Endothelial cell of umbilical vein (primary cell): ENCODE data around the gene GALNT10. TPM values are rescaled to one million over a fixed set of nuclear protein-coding genes. Genes with fewer than 3 reads are reported as not detected.

Experiments used
- BruUV-seq: library from RNA; stranded (reverse); fragments of 400-500 nt; replicated peaks from 2 replicates; lab custom pipeline; 2021; lab: Mats Ljungman, UMichigan
- CTCF ChIA-PET: fragments of 300-600, 350-600 bp; sonication (Branson Sonifier 250); formaldehyde crosslinking; loops from one replicate; lab custom pipeline; 2021; ENCODE audit warnings: antibody characterized with exemption, inconsistent platforms; lab: Charles Lee
- POLR2A ChIA-PET: fragments of 300-600, 350-600 bp; sonication (Branson Sonifier 250); formaldehyde crosslinking; loops from one replicate; lab custom pipeline; 2021; ENCODE audit warnings: antibody characterized with exemption, inconsistent platforms; lab: Charles Lee
- DNase-seq: peaks from one replicate; pipeline ENCODE4 v3.0.0-alpha.2; 2011; ENCODE audit warnings: low read depth, low spot score
- FAIRE-seq: peaks from 2 replicates; lab custom pipeline; 2011; peaks lifted over from hg19 to GRCh38; lab: Jason Lieb, UNC
- H2AFZ ChIP-seq: 2 replicates; pipeline ENCODE4 v1.6.0; 2012; ENCODE audit warnings: low read depth, low read length, control low read depth, inconsistent platforms
- H3K27ac ChIP-seq: 2 replicates; pipeline ENCODE4 v1.5.1; 2011; ENCODE audit warnings: low read depth, mild to moderate bottlenecking, control low read depth, low read length, moderate library complexity; ENCODE audit not compliant: insufficient read depth
- H3K27me3 ChIP-seq, 2 experiments: 2 replicates each; pipeline versions ENCODE4 v1.6.0 to v1.6.1; 2011; ENCODE audit warnings: low read length in 2 of 2, mixed read lengths in 1 of 2; ENCODE audit not compliant: control insufficient read depth in 2 of 2, insufficient read depth in 2 of 2
- H3K36me3 ChIP-seq, 2 experiments: 2 replicates in 1 of 2; 3 replicates in 1 of 2; pipeline ENCODE4 v1.5.1; 2011; ENCODE audit warnings: low read length in 2 of 2, mild to moderate bottlenecking in 1 of 2, moderate library complexity in 1 of 2; ENCODE audit not compliant: control insufficient read depth in 2 of 2, insufficient read depth in 2 of 2; ENCODE audit errors: extremely low read depth in 1 of 2
- H3K4me1 ChIP-seq: 3 replicates; pipeline ENCODE4 v1.5.1; 2011; ENCODE audit warnings: mild to moderate bottlenecking, low read length; ENCODE audit not compliant: control insufficient read depth, insufficient read depth; ENCODE audit errors: extremely low read depth
- H3K4me2 ChIP-seq: 2 replicates; pipeline ENCODE4 v1.6.1; 2011; ENCODE audit warnings: low read length, control low read depth, mixed read lengths; ENCODE audit not compliant: insufficient read depth
- H3K4me3 ChIP-seq, 3 experiments: fragments of 200-600 bp in 1 of 3; sonication (generic), shearing (Covaris generic) in 1 of 3; replicated peaks in 1 of 3; 2 replicates each; pipeline ENCODE4 v1.5.1; 2011 to 2016; ENCODE audit warnings: control low read depth in 3 of 3, low read length in 3 of 3, mild to moderate bottlenecking in 2 of 3, inconsistent platforms in 1 of 3, low read depth in 1 of 3, moderate library complexity in 1 of 3; ENCODE audit not compliant: insufficient read depth in 1 of 3
- H3K79me2 ChIP-seq: 2 replicates; pipeline ENCODE4 v1.6.0; 2012; ENCODE audit warnings: low read length, inconsistent platforms; ENCODE audit not compliant: control insufficient read depth, insufficient read depth
- H3K9ac ChIP-seq: replicated peaks from 2 replicates; pipeline ENCODE3; 2011; ENCODE audit warnings: low read length, control low read depth; ENCODE audit not compliant: insufficient read depth; ENCODE audit errors: extremely low read depth
- H3K9me1 ChIP-seq: replicated peaks from 3 replicates; pipeline ENCODE4 v1.6.0; 2011; ENCODE audit warnings: mild to moderate bottlenecking, low read length; ENCODE audit not compliant: control insufficient read depth, insufficient read depth; ENCODE audit errors: extremely low read depth
- H3K9me3 ChIP-seq: replicated peaks from 2 replicates; pipeline ENCODE4 v1.5.1; 2012; ENCODE audit warnings: low read length, inconsistent platforms; ENCODE audit not compliant: control insufficient read depth, insufficient read depth
- H4K20me1 ChIP-seq: replicated peaks from 2 replicates; pipeline ENCODE3; 2011; ENCODE audit warnings: mild to moderate bottlenecking, low read length; ENCODE audit not compliant: control insufficient read depth, insufficient read depth; ENCODE audit errors: extremely low read depth
- EZH2 ChIP-seq: IDR thresholded peaks from 2 replicates; pipeline ENCODE4 v1.6.1; 2012; ENCODE audit warnings: borderline replicate concordance, low read depth, mild to moderate bottlenecking, moderate library complexity, low read length, inconsistent platforms; ENCODE audit not compliant: severe bottlenecking
- FOS ChIP-seq: IDR thresholded peaks from 2 replicates; pipeline ENCODE4 v1.6.1; 2011; ENCODE audit warnings: mild to moderate bottlenecking, low read length, moderate library complexity, borderline replicate concordance; ENCODE audit not compliant: insufficient read depth
- GATA2 ChIP-seq: IDR thresholded peaks from 2 replicates; pipeline ENCODE4 v1.7.0; 2011; ENCODE audit warnings: low read depth, mild to moderate bottlenecking, moderate library complexity, mixed read lengths, low read length; ENCODE audit not compliant: insufficient read length, insufficient read depth
- JUN ChIP-seq: IDR thresholded peaks from 2 replicates; pipeline ENCODE4 v1.6.1; 2011; ENCODE audit warnings: borderline replicate concordance, low read depth; ENCODE audit not compliant: insufficient read length, insufficient read depth
- MYC ChIP-seq: IDR thresholded peaks from one replicate; pipeline ENCODE4 v1.6.1; 2011; ENCODE audit warnings: mild to moderate bottlenecking, low read depth, low read length
- POLR2A ChIP-seq: IDR thresholded peaks from 2 replicates; pipeline ENCODE4 v1.6.1; 2012; ENCODE audit warnings: low read depth, mild to moderate bottlenecking, control low read depth, low read length
- POLR2AphosphoS5 ChIP-seq: IDR thresholded peaks from 2 replicates; pipeline ENCODE4 v1.6.1; 2012; ENCODE audit warnings: low read depth, mild to moderate bottlenecking, control low read depth, low read length, moderate library complexity; ENCODE audit not compliant: insufficient read depth
- dilution Hi-C: fragments of 300-500 bp; cut with MboI; formaldehyde crosslinking; loops from one replicate; pipeline ENCODE4 v1.15.0; 2019; ENCODE audit warnings: low sequenced_read_pairs; ENCODE audit not compliant: extremely low pct_ligation_motif_present
- intact Hi-C: fragments of 100-400 bp; cut with micrococcal nuclease; formaldehyde crosslinking; loops from one replicate; pipeline ENCODE4 v1.10.0; 2022
- polyA plus RNA-seq, 4 experiments: library from polyadenylated mRNA; depleted of rRNA in 3 of 4; stranded (reverse) in 3 of 4; unstranded in 1 of 4; fragments of >200 nt; gene quantifications; 2 replicates each; pipeline versions ENCODE4 v1.2.1 to v1.2.3, GENCODE V29; 2011 to 2012; ENCODE audit warnings: missing spikeins in 1 of 4
- total RNA-seq: library from RNA; stranded (reverse); gene quantifications from 2 replicates; pipeline ENCODE4 v1.2.3, GENCODE V29; 2021
- TF ChIP-seq, protein P1 (sequence below), 2 donors: IDR thresholded peaks; 1 replicate in 1 of 2; 2 replicates in 1 of 2; pipeline ENCODE4 v1.5.1; 2011; ENCODE audit warnings: low read length in 2 of 2, mild to moderate bottlenecking in 2 of 2, moderate library complexity in 2 of 2, control low read depth in 1 of 2, inconsistent platforms in 1 of 2, low read depth in 1 of 2; ENCODE audit not compliant: insufficient read depth in 1 of 2; ENCODE audit errors: extremely low read depth in 1 of 2
- TF ChIP-seq, protein P2 (sequence below): IDR thresholded peaks from 2 replicates; pipeline ENCODE4 v1.6.1; 2011; ENCODE audit not compliant: insufficient read depth, insufficient read length

GALNT10 gene
- total and polyA plus RNA-seq, 2 donors (not counting 3 experiments of a cell fraction or from before 2014, with no cell fraction given), result 70.2 to 77.6 TPM

DNA sequence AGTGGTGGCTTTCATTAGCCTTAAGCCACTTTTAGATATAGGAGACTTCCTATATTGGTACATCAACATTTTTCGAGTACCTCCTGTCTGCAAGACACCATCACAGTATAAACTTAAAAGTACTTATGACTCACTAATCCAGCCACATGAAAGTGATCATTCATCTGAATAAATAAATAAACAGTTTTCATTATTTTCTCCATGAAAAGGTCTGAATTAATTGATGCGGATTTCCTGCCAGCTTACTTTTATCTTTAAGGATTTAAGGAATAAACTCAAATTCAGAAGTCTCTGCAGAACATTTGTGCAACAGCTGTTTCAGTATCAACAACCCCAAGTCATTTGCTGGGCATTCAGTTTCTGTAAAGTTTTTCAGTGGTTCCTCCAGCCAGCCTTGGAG, 259.3 kb downstream of the GALNT10 start:
- Histone ChIP-seq H3K36me3 (peaks cover 8 to 12% of the 10 kb centered on the region in 2 experiments), H3K27me3 (no peaks in the 10 kb centered on the region), H3K79me2 (peaks cover 26% of the 10 kb centered on the region), H3K9me1 (no peaks in the 10 kb centered on the region), H3K4me3 (no peak overlapping the region), H3K9ac (no peak overlapping the region), H3K9me3 (no peaks in the 10 kb centered on the region), H3K27ac (no peak overlapping the region), H2AFZ (no peak overlapping the region), H3K4me2 (no peak overlapping the region), H3K4me1 (peaks cover 11% of the 10 kb centered on the region), H4K20me1 (peaks cover 6% of the 10 kb centered on the region)
- POLR2A ChIA-PET, result no interaction called here
- CTCF ChIA-PET, result interaction anchor here (1.2 kb wide), 1 partner anchor 28 kb away, joined by 4 read pairs; no protein-coding TSS in a partner anchor
- TF ChIP-seq EZH2 (no peak), MYC (no peak), POLR2AphosphoS5 (no peak), JUN (no peak), POLR2A (no peak), GATA2 (no peak), FOS (no peak)
- TF ChIP-seq, protein P1, sequence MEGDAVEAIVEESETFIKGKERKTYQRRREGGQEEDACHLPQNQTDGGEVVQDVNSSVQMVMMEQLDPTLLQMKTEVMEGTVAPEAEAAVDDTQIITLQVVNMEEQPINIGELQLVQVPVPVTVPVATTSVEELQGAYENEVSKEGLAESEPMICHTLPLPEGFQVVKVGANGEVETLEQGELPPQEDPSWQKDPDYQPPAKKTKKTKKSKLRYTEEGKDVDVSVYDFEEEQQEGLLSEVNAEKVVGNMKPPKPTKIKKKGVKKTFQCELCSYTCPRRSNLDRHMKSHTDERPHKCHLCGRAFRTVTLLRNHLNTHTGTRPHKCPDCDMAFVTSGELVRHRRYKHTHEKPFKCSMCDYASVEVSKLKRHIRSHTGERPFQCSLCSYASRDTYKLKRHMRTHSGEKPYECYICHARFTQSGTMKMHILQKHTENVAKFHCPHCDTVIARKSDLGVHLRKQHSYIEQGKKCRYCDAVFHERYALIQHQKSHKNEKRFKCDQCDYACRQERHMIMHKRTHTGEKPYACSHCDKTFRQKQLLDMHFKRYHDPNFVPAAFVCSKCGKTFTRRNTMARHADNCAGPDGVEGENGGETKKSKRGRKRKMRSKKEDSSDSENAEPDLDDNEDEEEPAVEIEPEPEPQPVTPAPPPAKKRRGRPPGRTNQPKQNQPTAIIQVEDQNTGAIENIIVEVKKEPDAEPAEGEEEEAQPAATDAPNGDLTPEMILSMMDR (IDR thresholded peaks at IDR 0.05; ENCODE audit: extremely low read depth in 1 of 2, insufficient read depth in 1 of 2, low read depth in 1 of 2, low read length in 2 of 2), result no peak
- TF ChIP-seq, protein P2, sequence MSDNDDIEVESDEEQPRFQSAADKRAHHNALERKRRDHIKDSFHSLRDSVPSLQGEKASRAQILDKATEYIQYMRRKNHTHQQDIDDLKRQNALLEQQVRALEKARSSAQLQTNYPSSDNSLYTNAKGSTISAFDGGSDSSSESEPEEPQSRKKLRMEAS, result no peak
- FAIRE-seq, result no peak
- intact Hi-C loops (loop anchor here (5.0 to 10.0 kb wide), 2 partner anchors 82 to 405 kb away; partner anchors contain the start of genes CNOT8 and FAXDC2), dilution Hi-C loops (no loop called here)
- no TSS peak for BruUV-seq
- no peak for DNase-seq
